TTC549 (cell line): ENCODE results near the gene S1PR4.
"Not testable (repeated sequence)": the region's sequence is repeated elsewhere in the genome, so short reads cannot be mapped to it uniquely, and the experiment has no call there.

Source experiments
- FAIRE-seq: peaks from 2 replicates; lab custom pipeline; 2012; peaks lifted over from hg19 to GRCh38; lab: Jason Lieb, UNC

Gene S1PR4

DNA sequence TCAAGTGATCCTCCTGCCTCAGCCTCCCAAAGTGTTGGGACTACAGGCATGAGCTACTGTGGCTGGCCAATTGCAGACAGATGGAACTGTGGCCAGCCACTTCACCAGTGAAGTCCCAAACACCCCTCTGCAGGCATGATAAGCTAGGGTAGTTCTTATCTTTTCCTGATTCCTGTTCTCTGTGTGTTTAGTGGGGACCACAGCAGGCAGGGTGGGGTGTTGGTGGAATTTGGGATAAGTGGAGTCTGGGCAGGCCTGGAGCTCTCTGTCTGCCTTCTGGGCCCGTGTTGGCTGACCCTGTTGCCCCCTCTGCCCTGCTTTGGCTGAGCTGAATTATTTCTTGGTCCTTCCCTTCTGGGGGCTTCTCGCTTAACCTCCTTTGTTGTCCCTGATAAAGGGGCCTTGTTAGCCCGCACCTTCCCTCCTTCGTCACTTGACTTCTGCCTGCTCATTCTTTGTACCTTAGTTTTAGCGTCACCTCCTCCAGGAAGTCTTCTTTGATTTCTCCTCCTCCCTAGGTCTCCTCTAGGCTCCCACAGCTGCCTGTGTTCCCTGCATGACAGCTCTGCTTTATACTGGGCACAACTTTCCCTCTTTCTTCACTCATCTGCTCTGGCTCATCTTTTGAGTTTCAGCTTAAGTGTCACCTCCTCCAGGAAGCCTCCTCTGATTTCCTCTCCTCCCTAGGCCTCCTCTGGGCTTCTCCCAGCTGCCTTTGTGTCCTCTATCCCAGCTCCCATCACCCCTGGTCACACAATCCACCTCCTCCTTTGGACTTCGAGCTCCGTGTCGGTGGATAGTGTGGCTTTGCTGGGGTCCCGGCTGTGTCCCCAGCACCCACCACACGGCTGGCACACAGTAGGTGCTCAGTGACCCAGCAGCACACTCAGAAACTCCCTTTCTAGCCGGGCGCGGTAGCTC lies 5.4 kb downstream of the S1PR4 start:
- FAIRE-seq, result no peak

DNA sequence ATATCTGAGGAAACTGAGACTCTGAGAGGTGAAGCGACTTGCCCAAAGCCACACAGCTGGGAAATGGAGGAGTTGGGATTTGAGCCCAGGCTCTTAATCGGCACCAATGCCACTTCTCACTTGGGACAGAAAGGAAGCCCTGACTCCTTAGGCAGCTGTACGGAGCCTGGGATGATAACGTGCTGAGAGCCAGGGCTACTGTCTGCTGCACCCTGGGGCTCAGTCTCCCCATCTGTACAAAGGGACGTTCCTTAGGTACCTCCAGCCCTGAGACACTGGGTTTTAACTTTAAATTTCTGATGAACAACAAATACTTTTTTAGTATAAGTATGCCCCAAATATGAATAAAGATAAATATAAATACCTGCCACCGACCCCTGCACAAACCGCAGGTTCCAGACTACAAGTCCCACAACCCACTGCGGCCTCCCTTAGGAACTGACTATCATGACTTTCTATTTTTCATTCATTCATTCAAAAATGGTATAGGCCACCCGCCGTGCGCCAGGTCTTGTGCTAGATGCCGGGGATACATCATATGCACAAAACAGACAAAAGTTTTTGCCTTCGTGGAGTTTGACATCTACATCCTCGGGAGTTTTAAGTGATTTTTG lies 6.4 kb downstream of the S1PR4 start:
- FAIRE-seq, result no peak

DNA sequence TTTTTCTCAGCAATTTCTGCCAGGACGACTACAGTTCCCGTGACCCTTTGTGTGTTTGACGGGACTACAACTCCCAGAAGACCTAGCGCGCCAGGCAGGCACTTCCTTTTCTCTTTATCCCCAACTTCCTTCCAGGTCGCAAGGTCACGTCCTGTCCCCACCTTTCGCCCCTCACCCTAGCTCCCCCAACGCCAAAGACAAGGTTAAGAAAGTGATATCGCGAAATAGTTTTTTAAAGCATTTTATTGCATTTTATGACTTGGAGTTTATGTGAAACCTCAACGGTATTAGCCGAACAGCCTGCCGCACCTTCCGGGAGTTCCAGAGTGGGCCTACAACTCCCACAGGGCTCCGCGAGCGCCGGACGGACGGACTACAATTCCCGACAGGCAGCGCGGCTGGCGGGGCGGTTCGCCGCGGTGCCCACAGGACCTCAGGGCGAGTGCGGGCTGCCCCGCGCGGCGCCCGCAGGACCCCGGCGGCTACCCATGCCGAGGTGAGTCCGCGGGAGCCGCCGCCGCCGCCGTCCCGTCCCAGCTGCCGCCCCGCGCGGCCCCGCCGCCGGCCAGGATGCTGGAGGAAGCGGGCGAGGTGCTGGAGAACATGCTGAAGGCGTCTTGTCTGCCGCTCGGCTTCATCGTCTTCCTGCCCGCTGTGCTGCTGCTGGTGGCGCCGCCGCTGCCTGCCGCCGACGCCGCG lies 7.0 kb downstream of the S1PR4 start, which contains the start of gene NCLN:
Gene NCLN (plus strand): TSS at position 470 of the 699 bp plus-strand sequence. CDS start 101 bp downstream, at position 571.
- peak; percentile 55 for FAIRE-seq

DNA sequence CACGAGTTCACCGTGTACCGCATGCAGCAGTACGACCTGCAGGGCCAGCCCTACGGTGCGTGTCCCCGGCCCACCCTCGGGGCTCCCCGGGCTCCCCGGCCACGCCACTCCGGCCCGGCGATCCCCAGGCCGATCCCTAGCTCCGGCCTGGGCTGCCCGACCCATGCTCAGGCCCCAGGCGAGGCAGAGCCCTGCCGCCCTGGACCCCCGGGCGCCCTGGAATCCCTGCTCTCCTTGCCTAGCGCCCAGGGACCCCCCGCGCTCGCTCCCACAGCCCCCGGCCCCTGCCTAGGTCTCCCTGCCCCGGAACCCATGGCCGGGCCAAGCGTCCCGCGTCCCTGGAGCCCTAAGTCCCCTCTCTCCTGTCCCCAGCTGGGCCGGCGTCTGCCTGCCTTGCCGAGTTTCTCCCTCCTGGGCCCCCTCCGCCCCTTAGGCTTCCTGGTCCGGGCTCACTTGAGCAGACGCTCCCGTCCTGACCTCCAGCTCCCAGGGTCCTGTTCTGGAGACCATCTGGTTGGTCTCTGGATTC lies 7.7 kb downstream of the S1PR4 start:
- FAIRE-seq, result no peak

GRCh38 chr19:3186891-3187661 lies 8.5 kb downstream of the S1PR4 start:
- no peak for FAIRE-seq

- FAIRE-seq, result no peak
Measured at GRCh38 chr19:3187662-3188511, 9.3 kb downstream of the S1PR4 start.

GRCh38 chr19:3188627-3189596 lies 10.3 kb downstream of the S1PR4 start:
- no peak for FAIRE-seq

- no peak for FAIRE-seq
Measured at GRCh38 chr19:3189702-3190469, 11.3 kb downstream of the S1PR4 start.

GRCh38 chr19:3190470-3190770 lies 11.9 kb downstream of the S1PR4 start:
- no peak for FAIRE-seq

DNA sequence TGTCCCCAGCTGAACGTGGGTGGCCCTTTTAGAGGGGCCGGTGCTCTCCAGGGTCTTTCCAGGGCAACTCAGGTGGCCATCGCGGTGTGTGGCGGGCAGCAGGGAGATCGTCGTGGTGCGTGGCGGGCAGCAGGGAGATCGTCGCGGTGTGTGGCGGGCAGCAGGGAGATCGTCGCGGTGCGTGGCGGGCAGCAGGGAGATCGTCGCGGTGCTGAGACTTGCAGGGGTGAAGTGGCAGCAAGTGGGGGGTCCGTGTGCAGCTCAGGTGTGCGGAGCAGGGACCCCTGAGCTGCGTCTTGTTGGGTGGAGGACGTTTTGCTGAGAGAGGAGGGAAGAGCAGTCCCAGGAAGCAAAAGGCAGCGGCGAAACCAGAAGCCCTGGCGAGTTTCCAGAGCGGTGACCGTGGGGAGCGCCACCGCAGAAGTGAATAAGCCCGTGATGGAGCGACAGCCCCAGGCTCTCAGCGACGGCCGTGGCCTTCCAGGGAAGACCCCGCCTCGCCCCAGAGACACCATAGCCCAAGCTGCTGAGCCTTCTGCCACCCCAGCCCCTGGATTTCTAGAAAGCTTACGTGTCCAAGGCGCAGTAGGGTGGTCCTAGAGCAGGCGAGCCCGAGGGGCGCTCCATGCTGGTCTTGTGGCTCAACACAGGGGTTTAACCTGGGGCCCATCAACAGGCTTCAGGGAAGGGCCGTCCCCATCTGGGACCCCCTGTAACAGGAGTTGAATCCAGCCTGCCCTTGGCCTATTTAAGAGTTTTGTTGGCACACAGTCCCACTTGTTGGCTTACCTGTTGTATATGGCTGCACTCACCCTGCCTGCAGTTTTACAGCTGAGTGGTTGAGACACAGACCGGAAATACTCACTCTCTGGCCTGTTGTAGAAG lies 12.6 kb downstream of the S1PR4 start:
- no peak for FAIRE-seq

GRCh38 chr19:3191806-3192104 lies 13.2 kb downstream of the S1PR4 start:
- not testable (repeated sequence) for FAIRE-seq

DNA sequence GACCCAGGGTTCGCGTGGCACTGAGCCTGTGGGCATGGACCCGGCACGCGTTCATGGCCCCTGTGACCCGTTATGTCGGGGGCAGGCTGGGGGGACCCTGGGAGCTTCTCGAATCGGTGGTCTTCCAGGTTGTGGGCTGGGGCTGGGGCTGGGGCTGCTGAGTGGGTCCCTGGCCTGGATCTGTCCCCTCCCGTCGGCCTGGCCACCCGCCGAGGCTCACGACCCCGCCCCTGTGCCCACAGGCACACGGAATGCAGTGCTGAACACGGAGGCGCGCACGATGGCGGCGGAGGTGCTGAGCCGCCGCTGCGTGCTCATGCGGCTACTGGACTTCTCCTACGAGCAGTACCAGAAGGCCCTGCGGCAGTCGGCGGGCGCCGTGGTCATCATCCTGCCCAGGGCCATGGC lies 13.7 kb downstream of the S1PR4 start:
- no peak for FAIRE-seq

DNA sequence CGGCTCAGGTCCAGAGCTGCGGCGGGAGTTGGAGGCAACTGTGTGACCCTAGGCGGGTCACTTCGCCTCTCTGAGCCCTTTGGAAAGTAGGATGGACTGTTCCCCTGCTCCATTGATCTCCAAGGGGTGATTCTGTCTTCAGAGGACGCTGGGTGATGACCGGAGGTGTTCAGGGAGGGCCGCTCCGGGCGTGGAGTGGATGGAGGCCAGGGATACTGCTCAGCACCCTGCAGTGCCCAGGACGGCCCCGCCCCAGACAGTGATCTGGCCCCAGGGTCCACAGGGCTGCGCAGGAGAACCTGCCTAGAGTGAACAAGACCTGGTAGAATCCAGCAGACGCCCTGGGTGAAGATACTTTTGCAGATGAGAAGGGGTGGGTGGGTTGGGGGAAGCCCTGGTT lies 14.1 kb downstream of the S1PR4 start:
- FAIRE-seq, result no peak

- FAIRE-seq, result no peak
Measured at GRCh38 chr19:3193256-3194105, 14.9 kb downstream of the S1PR4 start.

- FAIRE-seq, result no peak
Measured at GRCh38 chr19:3194106-3195087, 15.8 kb downstream of the S1PR4 start.
